OCI-M2 (cell line): Measurements from ENCODE around the gene GSG1L2.
"Not testable (repeated sequence)": the region's sequence is repeated elsewhere in the genome, so short reads cannot be mapped to it uniquely, and the experiment has no call there.

ENCODE experiments used
- DNase-seq: peaks from one replicate; lab custom pipeline; 2025; ENCODE audit not compliant: unreplicated experiment; lab: John Stamatoyannopoulos, UW

Gene GSG1L2

GRCh38 chr17:9790889-9791876 lies 30.7 kb downstream of the GSG1L2 start, which contains the start of gene DHRS7C:
Gene DHRS7C, minus strand, starts transcription at chr17:9791592. Its CDS starts 308 bp downstream, at chr17:9791284.
- no peak for DNase-seq

DNA sequence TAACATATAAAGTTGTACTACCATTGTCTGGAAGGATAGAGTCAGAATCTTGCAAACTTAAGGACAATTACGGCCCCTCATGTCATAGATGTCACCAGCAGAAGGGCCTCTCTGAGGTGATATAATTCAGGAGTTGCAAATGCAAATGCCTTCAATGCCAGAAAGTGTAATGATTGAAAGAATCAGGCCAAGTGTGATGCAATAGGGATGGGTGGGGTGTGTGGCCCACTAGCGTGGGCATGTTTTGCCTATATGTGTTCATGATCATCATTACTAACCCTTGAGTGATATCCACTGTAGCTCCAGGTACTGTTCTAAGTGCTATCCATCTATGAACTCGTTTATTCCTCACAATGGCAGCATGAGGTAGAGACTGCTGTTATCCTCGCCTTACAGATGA lies 31.6 kb downstream of the GSG1L2 start:
- DNase-seq: no peak

DNA sequence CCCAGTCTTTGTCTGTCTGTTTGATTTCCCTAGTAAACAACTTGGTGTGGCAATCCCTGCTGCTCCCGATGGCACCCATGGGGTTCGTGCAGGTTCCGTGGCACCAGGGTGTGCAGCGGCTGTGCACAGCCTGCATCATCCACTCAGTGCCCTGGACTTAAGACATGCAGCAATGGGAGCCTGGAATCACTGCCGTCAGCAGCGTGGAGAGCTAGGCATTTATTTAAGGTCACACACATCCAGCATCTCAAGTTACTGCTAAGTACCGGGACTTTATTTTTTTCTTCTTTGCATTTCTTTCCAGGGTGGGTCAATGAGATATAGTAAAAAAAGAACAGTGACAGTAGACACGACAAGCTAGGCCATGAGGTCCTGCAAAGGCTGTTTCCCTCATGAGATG lies 33.3 kb downstream of the GSG1L2 start:
- DNase-seq: no peak

- DNase-seq: no peak
Measured at GRCh38 chr17:9784544-9784943, 37.3 kb downstream of the GSG1L2 start.

GRCh38 chr17:9783465-9783864 lies 38.4 kb downstream of the GSG1L2 start:
- not testable (repeated sequence) for DNase-seq

- DNase-seq: no peak
Measured at GRCh38 chr17:9783050-9783449, 38.8 kb downstream of the GSG1L2 start.

GRCh38 chr17:9780552-9780951 lies 41.3 kb downstream of the GSG1L2 start:
- no peak for DNase-seq

DNA sequence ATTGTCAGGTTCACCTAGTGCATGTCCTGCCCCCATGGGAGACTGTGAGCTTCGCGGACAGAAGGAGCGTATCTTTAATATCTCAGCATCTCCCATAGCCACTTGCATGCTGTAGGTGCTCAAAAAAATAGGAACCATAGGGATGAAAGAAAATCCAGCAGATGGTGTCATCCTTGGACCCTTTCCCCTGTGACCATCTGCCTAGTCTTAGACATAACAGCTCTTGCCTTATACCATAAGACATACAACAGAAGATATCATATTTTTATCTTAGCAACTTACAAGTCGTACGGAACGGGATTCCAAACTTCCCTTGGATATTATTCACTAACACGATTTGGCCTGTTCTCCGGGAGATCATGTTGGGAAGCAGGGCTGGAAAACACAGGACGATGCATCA lies 45.0 kb downstream of the GSG1L2 start:
- DNase-seq: no peak

GRCh38 chr17:9772658-9773057 lies 49.2 kb downstream of the GSG1L2 start:
- DNase-seq: no peak

- DNase-seq: no peak
Measured at GRCh38 chr17:9771465-9771864, 50.4 kb downstream of the GSG1L2 start.

DNA sequence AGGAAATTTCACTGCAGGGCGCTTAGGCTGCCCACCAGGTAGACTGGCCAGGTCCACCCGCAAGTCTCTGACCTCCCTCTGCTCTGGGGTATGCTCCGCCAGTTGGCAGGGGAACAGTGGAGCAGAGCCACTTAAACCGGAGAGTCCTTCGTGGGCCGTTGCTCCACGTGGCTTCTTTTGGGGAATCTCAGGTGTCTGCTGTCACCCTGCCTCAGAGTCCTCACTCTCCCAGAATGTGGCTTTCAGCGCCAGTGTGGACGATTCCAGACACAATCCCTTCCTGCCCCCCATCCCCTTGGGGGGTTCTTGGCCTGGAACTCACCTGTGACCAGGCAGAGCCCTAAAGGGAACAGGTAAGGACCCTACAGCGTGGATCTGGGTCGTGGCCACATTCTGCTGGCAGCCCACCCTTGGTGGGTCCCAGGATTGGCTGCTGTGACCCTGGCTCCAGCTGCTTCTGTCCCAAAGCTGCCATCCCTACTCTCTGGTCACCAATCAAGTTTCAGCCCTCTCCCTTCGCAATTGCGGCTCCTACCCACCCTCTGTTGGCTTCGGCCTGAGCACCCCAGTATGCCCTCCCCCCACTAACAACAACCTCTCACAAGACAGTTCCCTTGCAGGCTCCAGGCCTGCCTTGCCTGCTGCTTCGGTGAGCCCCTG lies 52.7 kb downstream of the GSG1L2 start:
- DNase-seq: no peak

- DNase-seq: no peak
Measured at GRCh38 chr17:9768381-9768934, 53.4 kb downstream of the GSG1L2 start.

DNA sequence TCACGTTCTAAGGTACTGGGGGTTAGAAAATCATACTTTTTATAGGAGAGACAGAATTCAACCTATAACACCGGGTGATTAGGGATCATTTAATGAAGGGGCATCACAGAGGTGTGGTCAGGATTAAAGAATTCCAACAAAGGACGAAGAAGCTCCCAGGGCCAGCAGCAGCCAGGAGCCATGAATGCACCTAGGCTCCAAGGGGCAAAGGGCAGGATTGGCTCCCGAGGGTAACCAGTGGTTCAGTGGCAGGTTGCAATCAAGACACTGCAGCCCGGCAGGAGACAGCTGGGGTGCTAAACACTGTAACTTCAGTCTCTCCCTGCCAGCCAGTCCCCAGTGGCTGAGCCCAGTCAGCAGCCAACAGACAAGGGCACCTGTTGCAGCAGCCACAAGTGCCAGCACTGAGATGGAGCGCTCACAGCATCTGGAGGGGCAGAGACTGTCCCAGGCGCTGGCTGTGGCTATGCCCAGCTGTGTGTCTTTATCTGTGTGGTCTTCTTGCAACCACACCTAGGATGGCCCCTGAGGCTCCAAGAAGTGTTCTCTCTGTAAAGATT lies 54.4 kb downstream of the GSG1L2 start:
- DNase-seq: no peak

DNA sequence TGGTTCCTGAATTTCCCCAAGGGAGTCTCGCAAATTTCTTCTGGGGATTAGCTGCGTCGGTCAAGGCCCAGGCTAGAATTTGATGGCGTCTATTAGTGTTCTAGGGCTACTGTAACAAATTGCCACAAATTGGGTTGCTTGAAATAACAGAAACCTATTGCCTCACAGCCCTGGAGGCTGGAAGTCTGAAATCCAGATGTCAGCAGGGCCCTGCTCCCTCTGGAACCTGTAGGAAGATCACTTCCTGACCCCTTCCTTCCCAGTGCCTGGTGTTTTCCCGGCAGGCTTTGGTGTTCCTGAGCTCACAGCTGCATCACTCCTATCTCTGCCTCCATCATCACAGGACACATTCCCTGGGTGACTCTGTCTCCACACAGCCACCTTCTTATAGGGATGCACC lies 54.9 kb downstream of the GSG1L2 start:
- DNase-seq: no peak

DNA sequence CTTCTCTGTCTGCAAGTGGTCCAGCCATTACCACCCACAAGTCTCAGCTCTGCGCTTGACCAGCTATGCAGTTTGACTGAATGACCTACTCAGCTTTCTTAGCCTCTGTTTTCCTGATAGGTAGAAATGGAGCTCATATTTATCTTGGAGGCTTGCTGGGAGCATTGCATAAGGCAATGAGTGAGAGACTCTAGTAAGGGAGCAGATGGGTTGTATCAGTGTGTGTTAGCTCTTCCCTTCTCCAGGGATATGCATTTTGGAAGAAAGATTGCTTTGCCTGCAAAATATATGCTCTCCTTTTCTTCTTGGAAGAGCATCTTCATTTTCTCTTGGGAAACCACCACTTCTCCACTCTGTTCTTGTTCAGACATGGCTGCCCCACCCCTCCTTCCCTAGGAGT lies 56.6 kb downstream of the GSG1L2 start:
- no peak for DNase-seq

GRCh38 chr17:9763643-9764042 lies 58.2 kb downstream of the GSG1L2 start:
- no peak for DNase-seq

- DNase-seq: no peak
Measured at GRCh38 chr17:9760266-9760665, 61.6 kb downstream of the GSG1L2 start.

GRCh38 chr17:9755083-9755482 lies 66.8 kb downstream of the GSG1L2 start:
- no peak for DNase-seq
